ENCODE measurements around the gene GOT1.

The GOT1 gene

DNA sequence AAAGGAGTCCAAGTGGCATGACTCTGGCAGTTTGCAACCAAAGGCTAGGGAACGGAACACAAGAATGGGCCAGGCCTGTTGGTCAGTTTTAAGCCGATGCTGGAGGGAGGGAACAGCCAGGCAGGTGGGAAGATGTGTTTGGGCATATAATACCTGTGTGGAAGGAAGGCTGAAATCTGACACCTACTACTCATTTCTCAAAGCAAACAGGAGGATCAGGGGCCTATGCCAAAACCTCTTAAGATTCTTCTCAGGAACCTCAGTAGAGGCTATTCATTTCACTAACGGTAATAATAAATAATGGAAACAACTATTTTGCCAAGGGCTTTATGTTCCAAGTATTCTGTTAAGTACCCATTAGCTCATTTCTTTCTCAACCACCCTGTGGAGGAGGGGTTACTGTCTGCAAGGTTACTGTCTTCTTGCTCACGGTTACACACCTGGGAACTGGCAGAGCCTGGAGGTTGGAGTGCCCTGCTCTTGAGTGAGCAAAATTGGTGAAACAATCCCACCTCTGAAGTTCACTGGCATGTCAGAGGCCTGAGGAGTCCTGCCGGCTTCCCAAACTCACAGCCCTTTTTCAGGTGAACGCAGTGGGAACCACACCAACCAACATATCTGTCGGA is 35.5 kb downstream of the GOT1 start:
- no peak for TF ChIP-seq ZNF274 (IDR thresholded peaks at IDR 0.05; ENCODE audit: low read depth, low read length)
- H3K4me3 ChIP-seq (ENCODE audit: low read length) = no peak overlapping the region

- no peak overlapping the region for H3K4me3 ChIP-seq (ENCODE audit: low read length)
- no peak for TF ChIP-seq ZNF274 (IDR thresholded peaks at IDR 0.05; ENCODE audit: low read depth, low read length)
These were observed 36.2 kb downstream of the GOT1 start for GRCh38 chr10:99394256-99394655.

DNA sequence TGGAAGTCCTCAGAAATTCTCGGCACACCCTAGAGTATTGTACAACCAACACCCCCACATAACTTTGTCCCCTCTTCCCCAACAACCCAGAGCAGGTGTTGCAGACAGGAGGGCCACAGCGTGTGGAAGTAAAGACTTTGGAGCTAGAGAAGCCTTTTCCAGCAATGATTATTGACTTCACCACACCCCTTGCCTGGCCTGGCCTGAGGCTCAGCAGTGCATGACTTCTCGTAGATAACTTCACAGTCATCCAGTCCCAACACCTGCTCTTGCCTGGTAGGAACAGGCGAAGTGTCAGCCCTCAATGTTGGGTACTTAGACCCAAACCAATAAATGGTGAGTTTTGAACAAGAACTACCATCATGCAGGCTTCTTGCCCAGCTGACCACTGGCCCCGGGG is 36.7 kb downstream of the GOT1 start:
- no peak overlapping the region for H3K4me3 ChIP-seq (ENCODE audit: low read length)
- TF ChIP-seq ZNF274 (IDR thresholded peaks at IDR 0.05; ENCODE audit: low read depth, low read length) = no peak

GRCh38 chr10:99393036-99393435 is 37.4 kb downstream of the GOT1 start:
- TF ChIP-seq ZNF274 (IDR thresholded peaks at IDR 0.05; ENCODE audit: low read depth, low read length) = no peak
- no peak overlapping the region for H3K4me3 ChIP-seq (ENCODE audit: low read length)

DNA sequence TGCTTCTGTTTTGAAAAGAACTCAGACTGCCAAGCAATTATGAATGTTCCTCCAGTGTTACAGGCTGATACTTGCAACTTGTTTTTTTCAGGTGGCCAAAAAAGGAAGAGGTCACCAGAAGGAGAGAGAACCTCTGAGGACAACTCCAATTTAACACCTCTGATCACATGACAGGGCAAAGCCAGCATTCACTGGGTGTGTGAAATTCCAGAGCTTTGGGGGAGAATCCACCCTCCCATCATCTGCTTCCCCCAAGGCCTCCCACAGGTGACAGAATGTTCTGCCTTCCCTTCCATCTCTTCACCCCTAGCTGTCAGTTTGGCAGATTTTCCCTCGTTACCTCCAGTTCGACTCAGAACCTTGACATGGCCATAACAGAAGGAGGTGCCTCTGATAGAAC is 39.1 kb downstream of the GOT1 start:
- no peak overlapping the region for H3K4me3 ChIP-seq (ENCODE audit: low read length)
- no peak for TF ChIP-seq ZNF274 (IDR thresholded peaks at IDR 0.05; ENCODE audit: low read depth, low read length)

- no peak for TF ChIP-seq ZNF274 (IDR thresholded peaks at IDR 0.05; ENCODE audit: low read depth, low read length)
- no peak overlapping the region for H3K4me3 ChIP-seq (ENCODE audit: low read length)
These were observed 40.5 kb downstream of the GOT1 start for GRCh38 chr10:99389729-99390480.

DNA sequence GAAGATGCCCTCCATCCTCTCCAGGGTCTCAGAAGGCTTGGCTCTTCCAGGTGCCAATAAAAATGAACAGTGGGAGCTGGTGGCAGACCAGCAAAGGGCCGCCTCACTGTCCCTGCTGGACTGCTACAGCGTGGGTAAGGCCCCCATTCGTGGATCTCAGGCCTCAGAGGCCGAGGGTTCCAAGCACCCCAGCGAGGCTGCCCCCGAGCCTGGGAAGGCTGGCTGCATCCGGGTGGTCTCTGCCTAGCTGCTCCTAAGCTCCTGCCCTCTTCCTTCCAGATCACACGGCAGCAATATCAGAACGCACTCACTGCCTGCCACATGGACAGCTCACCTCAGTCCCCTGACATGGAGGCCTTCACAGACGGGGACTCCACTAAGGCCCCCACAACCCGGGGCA is 42.9 kb downstream of the GOT1 start:
- no peak for TF ChIP-seq ZNF274 (IDR thresholded peaks at IDR 0.05; ENCODE audit: low read depth, low read length)
- no peak overlapping the region for H3K4me3 ChIP-seq (ENCODE audit: low read length)

- no peak overlapping the region for H3K4me3 ChIP-seq (ENCODE audit: low read length)
- no peak for TF ChIP-seq ZNF274 (IDR thresholded peaks at IDR 0.05; ENCODE audit: low read depth, low read length)
These were observed 43.4 kb downstream of the GOT1 start for GRCh38 chr10:99387071-99387470.

GRCh38 chr10:99382176-99382575 is 48.2 kb downstream of the GOT1 start:
- no peak overlapping the region for H3K4me3 ChIP-seq (ENCODE audit: low read length)
- TF ChIP-seq ZNF274 (IDR thresholded peaks at IDR 0.05; ENCODE audit: low read depth, low read length) = no peak

- no peak for TF ChIP-seq ZNF274 (IDR thresholded peaks at IDR 0.05; ENCODE audit: low read depth, low read length)
- H3K4me3 ChIP-seq (ENCODE audit: low read length) = no peak overlapping the region
These were observed 55.0 kb downstream of the GOT1 start for GRCh38 chr10:99375426-99375825.

- H3K4me3 ChIP-seq (ENCODE audit: low read length) = no peak overlapping the region
- TF ChIP-seq ZNF274 (IDR thresholded peaks at IDR 0.05; ENCODE audit: low read depth, low read length) = no peak
These were observed 55.5 kb downstream of the GOT1 start for GRCh38 chr10:99374972-99375371.

DNA sequence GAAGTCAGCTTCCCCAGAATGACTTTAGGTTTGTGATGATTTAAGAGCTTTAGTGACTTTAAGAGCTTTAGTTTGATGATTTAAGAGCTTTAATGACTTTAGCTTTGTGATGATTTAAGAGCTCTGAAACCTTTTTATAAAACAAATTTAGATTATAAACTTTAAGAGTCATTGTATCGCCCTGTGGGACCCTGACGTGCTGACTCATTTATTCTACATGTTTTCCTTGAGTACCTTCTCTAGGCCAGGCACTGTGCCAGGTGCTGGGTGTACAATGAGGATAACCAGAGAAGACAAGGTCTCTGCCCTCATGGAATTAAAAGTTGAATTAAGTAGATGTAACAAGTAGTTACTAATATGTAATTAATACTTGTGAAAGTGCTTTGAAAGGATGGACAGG is 55.9 kb downstream of the GOT1 start:
- no peak overlapping the region for H3K4me3 ChIP-seq (ENCODE audit: low read length)
- no peak for TF ChIP-seq ZNF274 (IDR thresholded peaks at IDR 0.05; ENCODE audit: low read depth, low read length)

- no peak for TF ChIP-seq ZNF274 (IDR thresholded peaks at IDR 0.05; ENCODE audit: low read depth, low read length)
- no peak overlapping the region for H3K4me3 ChIP-seq (ENCODE audit: low read length)
These were observed 57.7 kb downstream of the GOT1 start for GRCh38 chr10:99372546-99373271.

GRCh38 chr10:99370993-99371392 is 59.4 kb downstream of the GOT1 start:
- no peak for TF ChIP-seq ZNF274 (IDR thresholded peaks at IDR 0.05; ENCODE audit: low read depth, low read length)
- no peak overlapping the region for H3K4me3 ChIP-seq (ENCODE audit: low read length)

- H3K4me3 ChIP-seq (ENCODE audit: low read length) = no peak overlapping the region
- no peak for TF ChIP-seq ZNF274 (IDR thresholded peaks at IDR 0.05; ENCODE audit: low read depth, low read length)
These were observed 60.9 kb downstream of the GOT1 start for GRCh38 chr10:99369551-99369950.
